Ecto neural progenitor cell (in vitro differentiated cells): Measurements from ENCODE around the gene RFX5.

Experiments
- DNase-seq: peaks from one replicate; pipeline ENCODE4 v3.0.0-alpha.2; 2018; ENCODE audit warnings: low spot score

Gene RFX5

DNA sequence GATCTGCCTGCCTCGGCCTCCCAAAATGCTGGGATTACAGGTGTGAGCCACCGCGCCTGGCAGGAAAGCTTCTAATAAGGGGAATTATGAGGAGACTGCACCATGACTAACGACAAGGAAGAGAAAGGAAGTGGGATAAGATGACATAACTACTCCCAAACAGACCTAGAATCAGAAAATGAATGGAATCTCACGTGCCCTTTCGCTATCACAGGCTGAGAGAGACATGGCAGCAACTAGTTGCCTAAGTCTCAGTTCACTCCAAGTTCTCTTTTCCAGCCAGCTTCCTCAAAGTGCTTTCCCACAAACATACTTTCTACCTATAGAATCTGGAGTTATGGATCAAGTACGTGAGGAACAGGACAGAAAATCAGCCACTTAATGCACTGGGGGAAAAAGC lies 21.8 kb downstream of the RFX5 start:
- DNase-seq = no peak

DNA sequence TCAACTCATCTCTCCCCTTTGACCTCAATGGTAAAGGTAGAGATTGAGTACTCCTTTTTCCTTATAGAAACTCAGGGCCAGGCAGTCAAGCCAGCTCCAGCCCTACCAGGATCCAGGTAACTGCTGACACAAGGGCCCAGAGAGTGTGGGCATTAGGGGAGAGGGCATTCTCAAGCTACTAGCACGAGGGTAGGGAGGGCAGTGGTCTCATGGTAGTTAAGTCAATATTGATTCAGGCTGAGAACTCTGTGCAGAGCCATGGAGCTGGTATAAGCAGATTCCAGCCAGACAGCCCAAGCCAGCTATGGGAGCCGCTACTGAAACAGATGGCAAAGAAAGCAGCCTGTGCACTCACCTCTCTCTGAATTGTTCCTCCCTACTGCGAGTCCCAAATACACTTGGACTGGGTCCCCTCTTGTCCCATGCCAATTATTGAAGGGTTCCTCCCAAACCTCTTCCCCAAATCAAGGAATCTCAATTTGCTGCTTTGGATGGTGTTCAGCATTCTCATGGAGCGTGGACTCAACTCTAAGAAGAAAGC lies 22.6 kb downstream of the RFX5 start:
- no peak for DNase-seq

DNA sequence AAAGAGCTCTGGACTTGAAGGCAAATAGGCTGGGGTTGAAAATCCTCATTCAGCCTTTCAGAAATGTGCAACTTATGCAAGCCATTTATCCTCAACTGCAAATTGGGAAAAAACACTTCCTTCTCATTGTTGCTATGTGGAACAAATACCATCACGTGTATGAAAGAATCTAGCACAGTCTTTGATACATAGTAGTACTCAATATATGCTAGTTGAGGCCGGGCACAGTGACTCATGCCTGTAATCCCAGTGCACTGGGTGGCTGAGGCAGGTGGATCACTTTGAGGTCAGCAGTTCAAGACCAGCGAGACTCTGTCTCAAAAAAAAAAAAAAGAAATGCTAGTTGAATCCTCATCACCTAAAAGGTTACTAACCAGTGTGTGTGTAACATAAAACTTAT lies 28.1 kb downstream of the RFX5 start:
- DNase-seq = no peak

DNA sequence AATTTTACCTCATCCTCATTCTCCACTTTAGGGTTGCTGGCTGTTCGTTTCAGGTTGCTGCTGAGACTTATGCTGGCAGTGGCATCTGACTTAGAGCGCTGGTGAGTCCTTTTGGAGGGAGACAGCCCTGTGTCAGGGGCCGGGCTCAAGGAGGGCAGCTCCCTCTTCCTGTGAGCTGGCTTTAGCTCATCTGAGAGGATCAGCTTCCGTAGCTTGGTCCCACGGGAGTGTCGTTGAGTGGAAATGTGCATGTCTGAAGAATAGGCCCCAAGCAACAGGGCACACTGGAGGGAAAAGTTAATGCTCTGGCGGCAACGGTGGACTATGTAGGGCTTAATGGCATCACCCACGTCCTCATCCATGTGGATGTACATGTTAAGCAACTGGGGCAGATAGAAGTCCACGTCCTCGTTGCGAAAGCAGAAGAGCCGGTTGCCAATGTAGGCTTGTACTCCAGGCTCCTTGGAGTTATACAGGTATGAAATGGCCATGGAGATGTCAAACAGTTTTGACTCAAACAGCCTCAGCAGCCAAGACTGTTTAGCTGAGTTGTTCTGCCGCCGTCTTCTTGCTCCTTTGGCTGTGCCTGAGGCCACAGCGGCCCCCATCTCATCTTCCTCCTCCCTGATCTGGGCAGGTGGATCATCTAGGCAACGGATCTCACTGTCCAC lies 31.4 kb downstream of the RFX5 start:
- no peak for DNase-seq

DNA sequence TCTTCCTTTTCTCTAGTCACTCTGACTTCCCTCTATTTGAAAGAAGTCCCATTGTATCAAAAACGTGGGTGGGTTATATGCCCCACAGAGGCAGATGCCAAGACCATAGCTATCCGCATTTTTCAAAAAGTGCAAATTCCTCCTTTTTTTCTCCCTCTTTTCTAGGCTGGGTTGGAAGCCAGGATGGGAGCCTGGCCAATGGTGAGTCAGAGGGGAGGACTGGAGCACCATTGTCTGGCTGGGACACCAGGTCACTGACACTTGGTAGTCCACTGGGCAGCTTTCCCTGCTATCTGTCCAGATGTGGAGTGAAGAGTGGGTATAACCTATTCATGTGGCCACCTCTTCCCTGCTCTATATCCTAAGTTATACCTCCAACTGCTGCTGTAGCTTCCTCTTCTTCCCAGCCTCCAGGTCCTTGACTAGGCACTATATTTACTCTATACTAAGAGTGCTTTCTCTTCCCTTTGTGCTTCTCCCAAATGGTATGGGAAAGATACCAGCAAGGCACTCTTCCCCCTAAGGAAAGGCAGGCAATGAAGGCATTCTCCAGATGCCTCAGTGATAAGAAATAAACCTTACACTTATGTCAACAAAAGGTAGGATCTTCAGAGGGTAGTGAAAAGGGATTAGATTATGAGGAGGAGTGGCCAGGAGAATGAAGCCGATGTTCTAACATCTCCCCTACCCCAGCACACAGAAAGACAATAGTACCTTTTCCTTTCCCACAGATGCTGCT lies 32.7 kb downstream of the RFX5 start:
- DNase-seq = no peak

DNA sequence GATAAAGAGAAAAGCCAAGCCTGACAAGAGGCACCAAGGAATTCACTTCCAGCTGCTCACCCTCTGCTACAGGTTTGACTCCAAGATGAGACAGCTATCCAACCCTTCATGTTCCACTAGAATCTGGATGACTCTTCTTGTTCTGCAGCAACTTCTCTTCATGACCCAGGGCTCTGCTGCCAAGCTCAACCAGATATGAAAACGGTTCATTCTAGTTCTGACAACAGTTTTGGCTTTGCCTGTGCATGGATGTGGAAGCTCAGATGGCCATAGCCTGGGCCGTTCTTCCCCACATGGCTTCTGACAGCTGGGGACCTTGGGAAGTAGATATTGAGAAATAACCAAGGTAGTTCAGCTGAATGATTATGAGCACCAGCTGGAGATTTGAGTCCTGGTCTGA lies 33.6 kb downstream of the RFX5 start:
- DNase-seq = no peak

DNA sequence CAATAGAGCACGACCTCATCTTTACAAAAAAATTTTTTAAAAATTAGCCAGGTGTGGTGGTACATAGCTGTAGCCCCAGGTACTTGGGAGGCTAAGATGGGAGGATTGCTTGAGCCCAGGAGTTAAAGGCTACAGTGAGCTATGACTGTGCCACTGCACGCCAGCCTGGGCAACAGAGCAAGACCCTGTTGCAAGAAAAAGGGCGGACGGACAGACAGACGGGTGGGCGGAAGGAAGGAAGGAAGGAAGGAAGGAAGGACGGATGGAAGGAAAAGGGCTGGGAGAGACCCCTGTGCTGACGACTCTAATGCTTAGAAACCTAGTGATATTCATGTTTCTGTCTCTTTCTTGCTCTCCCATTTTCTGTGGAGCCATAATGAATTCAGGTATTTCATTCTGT lies 34.2 kb downstream of the RFX5 start:
- no peak for DNase-seq

DNA sequence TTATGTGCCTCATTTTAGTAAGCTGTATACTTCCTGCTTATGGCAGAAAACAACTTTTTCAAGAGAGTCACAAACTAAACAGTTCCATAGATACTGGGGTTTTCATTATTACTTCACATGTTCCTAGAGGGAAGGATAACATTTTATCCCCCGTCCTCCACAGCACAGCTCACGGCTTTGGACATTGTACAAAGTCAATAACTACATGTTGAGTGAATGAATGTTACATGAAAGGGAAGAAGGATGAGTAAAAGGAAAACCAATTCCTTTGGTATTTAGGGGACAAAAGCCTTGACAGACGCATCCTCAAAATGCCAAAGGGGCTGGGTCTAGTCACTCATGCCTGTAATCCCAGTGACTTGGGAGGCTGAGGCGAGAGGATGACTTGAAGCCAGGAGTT lies 34.6 kb downstream of the RFX5 start:
- no peak for DNase-seq

DNA sequence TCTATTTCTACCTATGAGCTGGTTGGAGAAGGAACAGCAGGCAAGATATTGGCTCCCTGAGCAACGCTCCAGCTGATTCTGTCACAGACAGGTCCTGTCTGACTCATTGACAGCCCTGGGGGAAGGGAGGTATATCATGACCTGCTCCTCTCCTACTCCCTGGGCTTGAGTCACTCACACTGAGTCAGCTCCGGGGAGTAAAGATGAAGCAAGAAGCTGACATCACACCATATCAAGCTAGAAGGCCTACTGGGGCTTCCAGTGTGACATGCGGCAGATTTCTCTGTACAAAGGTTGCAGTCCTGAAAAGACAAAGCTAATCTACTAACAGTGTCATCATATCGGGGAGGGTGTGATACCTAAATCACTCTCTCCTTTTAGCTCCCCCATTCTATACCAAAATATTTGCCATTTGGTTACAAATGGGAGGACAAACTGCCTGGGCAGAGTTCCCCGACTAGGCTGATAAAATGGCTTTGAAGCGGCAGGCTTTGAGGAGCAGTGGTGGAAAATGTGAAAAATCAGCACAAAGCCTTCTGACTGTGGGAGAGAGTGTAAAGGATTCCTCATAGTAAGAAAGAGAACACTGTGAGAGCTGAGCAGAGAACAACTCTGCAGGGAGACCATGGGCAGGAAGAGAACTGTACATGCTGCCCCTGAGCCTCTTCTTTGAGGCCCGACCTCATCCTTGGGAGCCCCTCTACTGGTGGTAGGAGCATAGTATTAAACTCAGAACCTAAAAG lies 35.3 kb downstream of the RFX5 start:
- DNase-seq = no peak

DNA sequence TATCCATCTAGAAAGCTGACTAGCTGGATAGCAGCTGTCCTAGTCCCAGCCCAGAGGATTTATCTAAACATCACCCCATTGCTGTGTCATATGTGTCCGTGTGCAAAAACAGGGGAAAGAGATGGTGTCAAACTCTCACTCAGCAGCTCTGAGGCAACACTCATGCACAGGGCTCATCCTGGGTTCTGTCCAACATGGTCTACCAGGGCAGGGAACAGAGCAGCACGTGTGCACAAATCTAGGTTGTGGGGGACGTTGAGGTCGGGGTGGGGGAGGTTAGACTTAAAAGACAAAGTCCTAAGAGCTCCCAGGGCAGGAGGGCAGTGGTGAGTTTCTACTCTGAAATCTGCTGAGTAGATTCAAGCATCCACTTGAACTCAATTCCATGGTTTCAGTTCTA lies 36.0 kb downstream of the RFX5 start:
- no peak for DNase-seq

DNA sequence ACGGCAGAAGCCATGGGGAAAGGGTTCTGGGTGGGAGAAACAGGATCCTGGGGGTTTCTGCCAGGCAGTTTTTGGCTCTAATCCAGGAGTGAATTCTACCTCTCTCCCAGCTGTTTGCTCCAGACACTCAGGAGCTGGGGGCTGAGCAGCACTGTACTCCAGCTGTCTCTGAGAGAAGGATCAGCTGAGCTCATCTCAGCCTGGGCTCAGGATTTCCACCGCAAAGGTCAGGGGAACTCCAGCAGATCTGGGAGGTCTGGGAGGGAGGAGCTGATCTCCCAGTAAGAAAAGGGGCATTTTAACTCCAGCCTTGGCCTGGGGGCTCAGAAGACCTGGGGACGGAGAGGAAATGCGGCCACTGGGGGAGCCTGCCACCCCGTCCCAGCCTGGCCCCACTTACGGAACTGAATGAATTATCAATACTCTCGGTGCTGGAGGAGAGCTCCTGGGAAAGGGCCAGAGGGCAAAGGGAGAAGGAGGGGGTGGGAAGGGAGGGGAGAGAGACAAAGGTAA lies 37.2 kb downstream of the RFX5 start:
- peak; percentile 82 for DNase-seq

DNA sequence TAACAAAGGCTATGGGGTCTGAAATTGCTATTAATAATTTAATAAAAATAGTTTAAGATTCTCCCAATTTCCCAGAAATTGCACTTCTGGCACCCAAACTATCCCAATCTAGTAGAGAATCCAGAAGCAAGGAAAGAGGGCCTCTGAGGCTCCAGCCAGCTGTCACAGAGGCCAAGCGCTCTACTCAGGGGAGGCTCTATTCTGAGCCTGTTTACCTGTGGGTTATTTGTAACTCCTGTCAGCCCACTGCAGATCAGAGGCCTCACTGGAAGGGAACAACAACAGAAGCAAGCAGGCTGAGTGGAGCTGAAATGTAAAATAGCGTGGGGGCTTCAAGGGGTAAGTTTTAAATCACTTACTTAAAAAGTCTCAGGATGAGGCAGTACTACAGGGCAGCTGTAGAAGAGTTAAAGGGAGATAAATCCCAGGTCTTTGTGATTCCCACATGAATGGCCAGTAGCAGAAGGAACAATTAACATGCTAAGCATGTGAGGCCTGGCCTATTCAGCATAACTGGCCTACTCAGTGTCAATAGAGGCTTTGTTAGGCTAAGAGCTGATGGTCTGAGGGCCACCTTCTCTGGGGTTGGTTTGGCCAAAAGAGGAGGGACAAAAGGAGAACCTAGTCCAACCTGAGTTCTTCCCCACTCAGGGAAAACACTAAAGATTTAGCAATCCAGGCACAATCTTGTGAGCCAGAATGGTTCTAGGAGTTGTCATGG lies 52.1 kb downstream of the RFX5 start:
- no peak for DNase-seq

DNA sequence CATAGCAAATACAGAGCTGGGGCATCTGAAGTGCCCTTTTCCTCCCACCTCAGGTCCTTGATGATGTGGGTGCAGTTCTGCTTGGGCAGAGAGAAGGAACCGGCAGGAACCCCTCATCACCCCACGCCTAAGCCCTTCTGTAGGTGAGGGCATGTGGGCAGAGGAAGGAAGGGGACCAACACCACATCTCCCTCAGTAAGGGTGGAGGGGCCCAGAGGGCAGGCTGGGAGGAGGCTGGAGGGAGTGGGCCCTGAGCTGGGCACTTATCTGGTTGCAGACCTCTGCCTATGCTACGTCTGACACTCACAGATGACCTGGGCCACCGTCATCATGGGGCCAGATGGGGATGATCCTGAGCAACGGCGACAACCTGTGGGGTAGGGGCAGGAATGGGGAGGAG lies 54.0 kb downstream of the RFX5 start:
- no peak for DNase-seq

DNA sequence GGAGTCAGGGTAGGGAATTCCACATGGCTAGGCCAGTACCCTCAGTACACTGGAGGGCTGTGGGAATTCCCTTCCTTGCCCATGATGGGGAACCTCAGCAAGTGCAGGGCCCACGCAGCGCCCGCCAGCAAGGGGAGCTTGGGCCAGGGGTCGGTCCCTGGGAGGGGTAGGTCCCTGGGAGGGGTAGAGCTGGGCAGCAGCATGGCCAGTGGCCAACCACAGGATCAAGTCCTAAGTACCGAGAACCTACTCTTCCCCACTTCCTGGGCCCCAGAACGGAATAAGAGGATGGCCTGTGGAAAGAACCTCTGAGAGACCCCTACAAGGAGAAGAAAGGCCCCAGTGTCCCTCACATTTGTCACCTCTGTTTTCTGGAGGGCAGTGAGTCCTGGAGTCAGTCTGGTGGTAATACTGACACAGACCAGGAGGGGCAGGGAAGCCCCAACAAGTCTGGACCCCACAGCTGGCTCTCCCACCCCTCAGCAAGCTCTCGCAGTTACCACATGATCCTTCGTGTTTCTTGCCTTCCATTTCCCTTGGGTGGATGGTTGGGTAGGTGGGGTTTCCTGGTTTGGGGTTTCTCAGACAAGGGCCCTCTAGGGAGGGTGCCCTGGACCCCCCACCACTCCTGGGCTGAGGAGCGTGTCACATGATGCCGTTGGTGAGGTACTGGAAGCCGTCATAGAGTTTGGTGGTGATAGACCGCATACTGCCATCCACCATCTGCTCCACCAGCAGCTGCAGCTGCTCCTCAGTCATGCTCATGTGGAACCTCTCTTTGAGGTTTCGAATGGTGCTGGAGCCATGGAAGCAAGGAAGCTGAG lies 54.6 kb downstream of the RFX5 start:
- DNase-seq = no peak

DNA sequence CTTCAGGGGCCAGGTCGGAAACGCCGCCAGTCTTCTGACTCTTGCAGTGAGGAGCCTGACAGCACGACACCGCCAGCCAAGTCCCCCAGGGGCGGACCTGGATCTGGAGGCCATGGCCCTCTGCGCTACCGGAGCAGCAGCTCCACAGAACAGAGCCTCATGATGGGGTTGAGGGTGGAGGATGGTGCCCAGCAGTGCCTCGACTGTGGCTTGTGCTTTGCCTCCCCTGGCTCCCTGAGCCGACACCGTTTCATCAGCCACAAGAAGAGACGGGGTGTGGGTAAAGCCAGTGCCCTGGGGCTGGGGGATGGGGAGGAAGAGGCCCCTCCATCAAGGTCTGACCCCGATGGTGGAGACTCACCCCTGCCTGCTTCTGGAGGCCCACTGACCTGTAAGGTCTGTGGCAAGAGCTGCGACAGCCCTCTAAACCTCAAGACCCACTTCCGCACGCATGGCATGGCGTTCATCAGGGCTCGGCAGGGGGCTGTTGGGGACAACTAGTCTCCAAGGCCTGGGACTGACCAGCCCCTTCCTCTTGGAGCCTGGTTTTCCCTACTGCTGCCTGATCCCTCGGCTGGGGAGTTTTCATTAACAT lies 56.2 kb downstream of the RFX5 start:
- DNase-seq = no peak
